B cell (primary cell): Measurements from ENCODE around the gene CPNE9. TPM values are rescaled to one million over a fixed set of nuclear protein-coding genes. Genes with fewer than 3 reads are reported as not detected.

Experiments used
- ATAC-seq: fragments of 200-7000 bp; cut with Tn5 transposase; one replicate; pipeline ENCODE4 v1.10.0; 2021; ENCODE audit warnings: low read depth, mild to moderate bottlenecking, moderate number of reproducible peaks, moderate library complexity
- CTCF ChIA-PET: fragments of 350-600 bp; sonication (Branson Sonifier 250); formaldehyde crosslinking; loops from one replicate; lab custom pipeline; 2021; ENCODE audit warnings: antibody characterized with exemption, inconsistent platforms; lab: Charles Lee
- POLR2A ChIA-PET: fragments of 350-600 bp; sonication (Branson Sonifier 250); formaldehyde crosslinking; loops from one replicate; lab custom pipeline; 2021; ENCODE audit warnings: antibody characterized with exemption; lab: Charles Lee
- DNase-seq: peaks from one replicate; pipeline ENCODE4 v3.0.0; 2013
- H2AFZ ChIP-seq: 2 replicates; pipeline ENCODE4 v1.6.1; 2012; ENCODE audit warnings: mild to moderate bottlenecking, low read depth, low read length; ENCODE audit not compliant: insufficient read depth, poor library complexity, severe bottlenecking
- H3K27ac ChIP-seq, 2 donors: 1 replicate in 1 of 2; 2 replicates in 1 of 2; pipeline ENCODE4 v1.5.1; 2012 to 2013; ENCODE audit warnings: low read length in 2 of 2, mild to moderate bottlenecking in 2 of 2, moderate library complexity in 1 of 2
- H3K27me3 ChIP-seq, 4 experiments: fragments of 200-600 bp in 1 of 4; sonication (generic) in 1 of 4; replicated peaks in 1 of 4; 1 replicate in 2 of 4; 2 replicates in 2 of 4; pipeline versions ENCODE4 v1.6.1 to v1.7.0; 2013 to 2016; ENCODE audit warnings: low read length in 3 of 4, mild to moderate bottlenecking in 2 of 4, mixed read lengths in 1 of 4, moderate library complexity in 1 of 4; ENCODE audit not compliant: insufficient read depth in 4 of 4, control insufficient read depth in 3 of 4; ENCODE audit errors: control extremely low read depth in 1 of 4
- H3K36me3 ChIP-seq, 2 experiments: replicated peaks in 1 of 2; 1 replicate in 1 of 2; 2 replicates in 1 of 2; pipeline versions ENCODE4 v1.6.1 to v1.7.1; 2013; ENCODE audit warnings: low read length in 1 of 2; ENCODE audit not compliant: insufficient read depth in 2 of 2, control insufficient read depth in 1 of 2; ENCODE audit errors: control extremely low read depth in 1 of 2, extremely low read depth in 1 of 2
- H3K4me1 ChIP-seq, 2 donors: fragments of 200-600 bp in 1 of 2; sonication (generic) in 1 of 2; 1 replicate in 1 of 2; 2 replicates in 1 of 2; pipeline versions ENCODE4 v1.5.1 to v1.6.1; 2013 to 2017; ENCODE audit warnings: low read length in 2 of 2; ENCODE audit not compliant: control insufficient read depth in 2 of 2, insufficient read depth in 2 of 2
- H3K4me2 ChIP-seq: replicated peaks from 2 replicates; pipeline ENCODE3; 2012; ENCODE audit warnings: mild to moderate bottlenecking, low read depth, low read length; ENCODE audit not compliant: poor library complexity, severe bottlenecking
- H3K4me3 ChIP-seq, 5 experiments: fragments of 200-600 bp in 1 of 5; sonication (generic) in 1 of 5; 1 replicate in 3 of 5; 2 replicates in 2 of 5; pipeline versions ENCODE4 v1.5.1 to v1.7.0; 2011 to 2016; ENCODE audit warnings: low read length in 4 of 5, mild to moderate bottlenecking in 4 of 5, low read depth in 2 of 5, control low read depth in 1 of 5, moderate library complexity in 1 of 5; ENCODE audit not compliant: insufficient read depth in 1 of 5; ENCODE audit errors: control extremely low read depth in 1 of 5, extremely low read depth in 1 of 5
- H3K79me2 ChIP-seq: fragments of 200-600 bp; sonication (generic); one replicate; pipeline ENCODE4 v1.6.0; 2016; ENCODE audit warnings: low read length; ENCODE audit not compliant: control insufficient read depth, insufficient read depth
- H3K9ac ChIP-seq: fragments of 200-600 bp; sonication (generic); 2 replicates; pipeline ENCODE4 v1.6.1; 2017; ENCODE audit warnings: mild to moderate bottlenecking, low read length, moderate library complexity
- H3K9me3 ChIP-seq, 3 donors: one replicate each; pipeline versions ENCODE4 v1.6.1 to v1.7.1; 2013; ENCODE audit warnings: low read length in 2 of 3; ENCODE audit not compliant: control insufficient read depth in 2 of 3, insufficient read depth in 1 of 3; ENCODE audit errors: control extremely low read depth in 1 of 3
- H4K20me1 ChIP-seq: 2 replicates; pipeline ENCODE4 v1.6.0; 2012; ENCODE audit warnings: mild to moderate bottlenecking, low read length; ENCODE audit not compliant: insufficient read depth, control insufficient read depth, poor library complexity, severe bottlenecking
- H3K27ac Mint-ChIP-seq: one replicate; pipeline ENCODE4 v1.8.0; 2021; ENCODE audit warnings: mixed read lengths
- H3K27me3 Mint-ChIP-seq: one replicate; pipeline ENCODE4 v1.8.0; 2021; ENCODE audit warnings: mixed read lengths
- H3K4me1 Mint-ChIP-seq: one replicate; pipeline ENCODE4 v1.8.0; 2021; ENCODE audit warnings: mixed read lengths
- H3K4me3 Mint-ChIP-seq: one replicate; pipeline ENCODE4 v1.8.0; 2021; ENCODE audit warnings: mixed read lengths
- H3K9me3 Mint-ChIP-seq: one replicate; pipeline ENCODE4 v1.8.0; 2022; ENCODE audit warnings: mixed read lengths; ENCODE audit not compliant: insufficient read depth
- EZH2 ChIP-seq: IDR thresholded peaks from 2 replicates; pipeline ENCODE4 v1.6.1; 2012; ENCODE audit warnings: borderline replicate concordance, low read depth, mild to moderate bottlenecking, moderate library complexity, low read length; ENCODE audit not compliant: insufficient read depth, poor library complexity, severe bottlenecking
- WGBS: methylation state at CpG from one replicate; pipeline ENCODE4 v1.1.5; 2013; ENCODE audit warnings: missing lambda C conversion rate; ENCODE audit not compliant: insufficient coverage; 5-methylcytosine and 5-hydroxymethylcytosine counted together
- intact Hi-C: fragments of 100-400 bp; cut with micrococcal nuclease; formaldehyde crosslinking; loops from one replicate; pipeline ENCODE4 v1.10.0; 2022
- polyA plus RNA-seq: library from polyadenylated mRNA; depleted of rRNA; stranded (reverse); fragments of >200 nt; gene quantifications from 2 replicates; pipeline ENCODE4 v1.2.3, GENCODE V29; 2012
- total RNA-seq, 2 donors: library from RNA; stranded (reverse); fragments of 120-200 nt in 1 of 2; gene quantifications; 1 replicate in 1 of 2; 2 replicates in 1 of 2; pipeline versions ENCODE4 v1.2.3 to v1.2.4, GENCODE V29; 2013 to 2022
- TF ChIP-seq, protein P1 (sequence below): fragments of 200-600 bp; IDR thresholded peaks from one replicate; pipeline ENCODE4 v1.8.0; 2022; ENCODE audit warnings: antibody characterized with exemption, mild to moderate bottlenecking

The CPNE9 gene
- total and polyA plus RNA-seq, 2 donors (not counting 1 experiment from before 2014, with no cell fraction given), result 0.30 to 0.37 TPM

DNA sequence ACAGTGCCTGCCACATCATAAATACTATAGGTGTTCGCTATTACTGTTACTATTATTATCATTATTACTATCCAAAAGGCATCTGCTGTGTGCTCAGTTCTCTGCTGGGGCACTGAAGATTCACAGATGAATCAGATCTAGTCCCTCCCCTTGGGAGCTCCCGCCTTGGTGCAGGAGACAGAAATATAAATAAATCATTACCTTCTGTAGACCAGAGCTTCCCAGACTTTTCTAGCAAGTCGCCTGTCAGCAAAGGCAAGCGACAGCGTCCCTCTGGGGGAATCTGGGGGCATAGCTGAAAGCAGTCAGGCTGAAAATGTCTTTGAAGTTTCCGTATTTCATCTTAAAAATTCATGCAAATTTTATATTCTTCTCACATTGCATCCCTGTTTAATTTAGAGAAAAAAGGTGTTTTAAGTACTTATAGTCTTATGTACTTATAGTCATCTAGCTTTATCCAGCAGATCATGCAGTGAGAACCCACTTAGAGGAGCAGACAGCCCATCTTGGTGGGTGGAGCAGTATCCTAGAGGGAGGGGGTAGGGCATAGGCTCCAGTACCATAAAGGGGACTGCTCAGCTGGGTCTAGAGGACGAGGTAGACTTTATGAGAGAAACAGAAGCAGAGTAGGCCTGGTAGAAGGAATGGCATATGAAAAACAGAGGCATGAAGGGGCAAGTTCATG, 17.5 kb downstream of the CPNE9 start:
- CTCF ChIA-PET, result interaction anchor here (0.6 to 1.9 kb wide), 3 partner anchors 10 to 368 kb away, joined by 3 to 11 read pairs (median 4); no protein-coding TSS in a partner anchor
- H4K20me1 ChIP-seq, result no peaks in the 10 kb centered on the region
- H3K4me2 ChIP-seq, result peak overlapping the region; percentile 44
- 8% methylated on average over 2 of the region's 7 CpGs for WGBS
- H3K27me3 ChIP-seq, result no peaks in the 10 kb centered on the region
- no peaks in the 10 kb centered on the region for H3K9me3 ChIP-seq
- H3K27ac ChIP-seq, result peak overlapping the region in 1 of 2 donors; percentile 1
- Mint-ChIP-seq H3K4me3 (no peak overlapping the region), H3K27ac (peak overlapping the region; percentile 80), H3K4me1 (peaks cover 20% of the 10 kb centered on the region), H3K27me3 (peaks cover under 1% of the 10 kb centered on the region), H3K9me3 (no peaks in the 10 kb centered on the region)
- H3K79me2 ChIP-seq, result no peaks in the 10 kb centered on the region
- H3K36me3 ChIP-seq, result no peaks in the 10 kb centered on the region
- POLR2A ChIA-PET, result no interaction called here
- H2AFZ ChIP-seq, result peak overlapping the region; percentile 62
- ATAC-seq (no peak), DNase-seq (no peak)
- TF ChIP-seq, protein P1, sequence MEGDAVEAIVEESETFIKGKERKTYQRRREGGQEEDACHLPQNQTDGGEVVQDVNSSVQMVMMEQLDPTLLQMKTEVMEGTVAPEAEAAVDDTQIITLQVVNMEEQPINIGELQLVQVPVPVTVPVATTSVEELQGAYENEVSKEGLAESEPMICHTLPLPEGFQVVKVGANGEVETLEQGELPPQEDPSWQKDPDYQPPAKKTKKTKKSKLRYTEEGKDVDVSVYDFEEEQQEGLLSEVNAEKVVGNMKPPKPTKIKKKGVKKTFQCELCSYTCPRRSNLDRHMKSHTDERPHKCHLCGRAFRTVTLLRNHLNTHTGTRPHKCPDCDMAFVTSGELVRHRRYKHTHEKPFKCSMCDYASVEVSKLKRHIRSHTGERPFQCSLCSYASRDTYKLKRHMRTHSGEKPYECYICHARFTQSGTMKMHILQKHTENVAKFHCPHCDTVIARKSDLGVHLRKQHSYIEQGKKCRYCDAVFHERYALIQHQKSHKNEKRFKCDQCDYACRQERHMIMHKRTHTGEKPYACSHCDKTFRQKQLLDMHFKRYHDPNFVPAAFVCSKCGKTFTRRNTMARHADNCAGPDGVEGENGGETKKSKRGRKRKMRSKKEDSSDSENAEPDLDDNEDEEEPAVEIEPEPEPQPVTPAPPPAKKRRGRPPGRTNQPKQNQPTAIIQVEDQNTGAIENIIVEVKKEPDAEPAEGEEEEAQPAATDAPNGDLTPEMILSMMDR, result no peak
- no peak for TF ChIP-seq EZH2
- H3K4me3 ChIP-seq, result no peak overlapping the region
- H3K9ac ChIP-seq, result no peak overlapping the region
- intact Hi-C loops, result no loop called here
- H3K4me1 ChIP-seq, result peaks cover 10 to 13% of the 10 kb centered on the region in 2 donors

DNA sequence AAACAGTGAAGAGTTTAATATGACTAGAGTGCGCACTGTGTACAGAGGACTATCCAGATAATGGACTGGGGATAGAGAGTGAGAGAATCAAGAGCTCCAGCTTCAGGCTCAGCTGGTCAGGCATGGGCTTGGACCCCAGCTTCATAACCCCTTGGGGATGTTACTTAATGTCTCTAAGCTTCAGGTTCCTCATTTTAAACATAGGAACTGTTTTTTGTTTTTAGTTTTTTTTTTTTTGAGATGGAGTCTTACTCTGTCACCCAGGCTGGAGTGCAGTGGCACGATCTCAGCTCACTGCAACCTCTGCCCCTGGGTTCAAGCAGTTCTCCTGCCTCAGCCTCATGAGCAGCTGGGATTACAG, 18.0 kb downstream of the CPNE9 start:
- no peaks in the 10 kb centered on the region for H3K9me3 Mint-ChIP-seq
- H3K27me3 Mint-ChIP-seq, result no peaks in the 10 kb centered on the region
- no peaks in the 10 kb centered on the region for H3K9me3 ChIP-seq
- no peaks in the 10 kb centered on the region for H3K27me3 ChIP-seq
- no peak overlapping the region for H3K4me3 Mint-ChIP-seq
- peak overlapping the region; percentile 80 for H3K27ac Mint-ChIP-seq
- H3K9ac ChIP-seq, result no peak overlapping the region
- H4K20me1 ChIP-seq, result no peaks in the 10 kb centered on the region
- DNase-seq, result no peak
- peak overlapping the region; percentile 62 for H2AFZ ChIP-seq
- peak overlapping the region in 1 of 2 donors; percentile 1 for H3K27ac ChIP-seq
- no peak overlapping the region for H3K4me3 ChIP-seq
- WGBS, result 50% methylated on average over 2 of the region's 2 CpGs
- ChIA-PET POLR2A (no interaction called here), CTCF (interaction anchor here (1.2 to 1.9 kb wide), 3 partner anchors 9 to 369 kb away, joined by 4 to 11 read pairs (median 4); no protein-coding TSS in a partner anchor)
- peaks cover 10 to 16% of the 10 kb centered on the region in 2 donors for H3K4me1 ChIP-seq
- ATAC-seq, result peak; percentile 28
- no peaks in the 10 kb centered on the region for H3K36me3 ChIP-seq
- H3K79me2 ChIP-seq, result no peaks in the 10 kb centered on the region
- peak overlapping the region; percentile 44 for H3K4me2 ChIP-seq
- intact Hi-C loops, result no loop called here
- H3K4me1 Mint-ChIP-seq, result peaks cover 23% of the 10 kb centered on the region
- TF ChIP-seq EZH2, result no peak
- TF ChIP-seq, protein P1, result no peak
